ENCODE data around the gene GRIK1.

GRIK1 gene

DNA sequence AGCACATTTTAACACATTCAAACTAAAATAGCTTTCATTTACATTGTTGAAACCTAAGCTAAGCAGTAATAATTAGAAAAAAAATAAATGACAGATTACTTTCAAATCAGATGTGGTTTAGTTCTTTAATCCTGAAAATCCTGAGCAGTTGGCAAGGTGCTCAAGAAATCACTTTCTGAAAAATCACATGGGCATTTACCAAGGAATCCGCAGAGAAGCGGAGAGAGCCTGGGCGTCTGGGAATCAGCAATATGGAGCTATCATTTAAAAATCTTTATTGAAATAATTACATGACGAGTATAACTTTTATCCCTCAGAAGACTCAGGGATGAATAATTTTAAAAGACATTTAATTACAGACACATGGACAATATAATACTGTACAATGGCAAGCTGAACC is 30.2 kb downstream of the GRIK1 start:
- H2BK120ac ChIP-seq (ENCODE audit: low read depth, low read length): no peak overlapping the region
- no peak overlapping the region for H3K18ac ChIP-seq (ENCODE audit: low read depth in 1 of 2, low read length in 2 of 2)
- H3K14ac ChIP-seq (ENCODE audit: low read length in 2 of 2): no peak overlapping the region
- no peak overlapping the region for H2BK5ac ChIP-seq (ENCODE audit: low read depth, low read length, poor library complexity, severe bottlenecking)
- DNase-seq: no peak
- no peaks in the 10 kb centered on the region for H3K79me1 ChIP-seq (replicated peaks; ENCODE audit: low read length, poor library complexity, severe bottlenecking)
- no peak overlapping the region for H2BK15ac ChIP-seq (ENCODE audit: low read depth, poor library complexity, severe bottlenecking)
- H2BK12ac ChIP-seq (ENCODE audit: low read length in 2 of 2): no peak overlapping the region
- no peaks in the 10 kb centered on the region for H3K9me3 ChIP-seq (ENCODE audit: control insufficient read depth, low read length)
- H3K27ac ChIP-seq (ENCODE audit: low read length, poor library complexity, severe bottlenecking): no peak overlapping the region
- no peaks in the 10 kb centered on the region for H3K27me3 ChIP-seq (ENCODE audit: control insufficient read depth in 1 of 2, insufficient read depth in 1 of 2, low read length in 2 of 2)
- H2AK5ac ChIP-seq (ENCODE audit: low read length, severe bottlenecking): no peak overlapping the region
- no peak overlapping the region for H4K8ac ChIP-seq (ENCODE audit: low read length)
- H4K91ac ChIP-seq (ENCODE audit: low read length): no peak overlapping the region
- no peak overlapping the region for H3K4me3 ChIP-seq (ENCODE audit: insufficient read depth in 1 of 2, low read depth in 1 of 2, low read length in 2 of 2)
- no peaks in the 10 kb centered on the region for H3K36me3 ChIP-seq (ENCODE audit: control insufficient read depth in 1 of 2, insufficient read depth in 2 of 2, low read depth in 1 of 2, low read length in 2 of 2)
- no peak overlapping the region for H3K4ac ChIP-seq (ENCODE audit: low read depth in 1 of 2, low read length in 2 of 2)
- WGBS: no CpG with 5 or more reads among the region's 4 CpGs
- H3K4me1 ChIP-seq (ENCODE audit: control insufficient read depth, insufficient read depth, low read depth, low read length): no peaks in the 10 kb centered on the region
- H3K23ac ChIP-seq (ENCODE audit: low read length in 2 of 2): no peak overlapping the region
- no peak overlapping the region for H2AFZ ChIP-seq (ENCODE audit: low read depth, low read length)
- no peak overlapping the region for H3K9ac ChIP-seq (ENCODE audit: low read length)
- H3K4me2 ChIP-seq (ENCODE audit: low read length, poor library complexity, severe bottlenecking): no peak overlapping the region

- no peaks in the 10 kb centered on the region for H3K79me1 ChIP-seq (replicated peaks; ENCODE audit: low read length, poor library complexity, severe bottlenecking)
- H3K36me3 ChIP-seq (ENCODE audit: control insufficient read depth in 1 of 2, insufficient read depth in 2 of 2, low read depth in 1 of 2, low read length in 2 of 2): no peaks in the 10 kb centered on the region
- H3K9ac ChIP-seq (ENCODE audit: low read length): no peak overlapping the region
- H2AK5ac ChIP-seq (ENCODE audit: low read length, severe bottlenecking): no peak overlapping the region
- H4K8ac ChIP-seq (ENCODE audit: low read length): no peak overlapping the region
- H2BK5ac ChIP-seq (ENCODE audit: low read depth, low read length, poor library complexity, severe bottlenecking): no peak overlapping the region
- no peak overlapping the region for H4K91ac ChIP-seq (ENCODE audit: low read length)
- no peak overlapping the region for H3K4me3 ChIP-seq (ENCODE audit: insufficient read depth in 1 of 2, low read depth in 1 of 2, low read length in 2 of 2)
- no peak overlapping the region for H2BK12ac ChIP-seq (ENCODE audit: low read length in 2 of 2)
- no peak overlapping the region for H2BK120ac ChIP-seq (ENCODE audit: low read depth, low read length)
- H2BK15ac ChIP-seq (ENCODE audit: low read depth, poor library complexity, severe bottlenecking): no peak overlapping the region
- H3K4ac ChIP-seq (ENCODE audit: low read depth in 1 of 2, low read length in 2 of 2): no peak overlapping the region
- no peak overlapping the region for H3K18ac ChIP-seq (ENCODE audit: low read depth in 1 of 2, low read length in 2 of 2)
- no peaks in the 10 kb centered on the region for H3K27me3 ChIP-seq (ENCODE audit: control insufficient read depth in 1 of 2, insufficient read depth in 1 of 2, low read length in 2 of 2)
- H3K4me1 ChIP-seq (ENCODE audit: control insufficient read depth, insufficient read depth, low read depth, low read length): no peaks in the 10 kb centered on the region
- no peak overlapping the region for H3K14ac ChIP-seq (ENCODE audit: low read length in 2 of 2)
- no peak overlapping the region for H3K23ac ChIP-seq (ENCODE audit: low read length in 2 of 2)
- no peak overlapping the region for H3K4me2 ChIP-seq (ENCODE audit: low read length, poor library complexity, severe bottlenecking)
- no peaks in the 10 kb centered on the region for H3K9me3 ChIP-seq (ENCODE audit: control insufficient read depth, low read length)
- H2AFZ ChIP-seq (ENCODE audit: low read depth, low read length): no peak overlapping the region
- 66% methylated on average over 11 of the region's 11 CpGs for WGBS
- H3K27ac ChIP-seq (ENCODE audit: low read length, poor library complexity, severe bottlenecking): no peak overlapping the region
- DNase-seq: no peak
Measured at GRCh38 chr21:29904359-29905282, 35.2 kb downstream of the GRIK1 start.

GRCh38 chr21:29896884-29897283 is 42.9 kb downstream of the GRIK1 start:
- Histone ChIP-seq H3K27me3 (ENCODE audit: control insufficient read depth in 1 of 2, insufficient read depth in 1 of 2, low read length in 2 of 2) (no peaks in the 10 kb centered on the region), H3K4me1 (ENCODE audit: control insufficient read depth, insufficient read depth, low read depth, low read length) (no peaks in the 10 kb centered on the region), H3K79me1 (replicated peaks; ENCODE audit: low read length, poor library complexity, severe bottlenecking) (no peaks in the 10 kb centered on the region), H3K4ac (ENCODE audit: low read depth in 1 of 2, low read length in 2 of 2) (no peak overlapping the region), H4K8ac (ENCODE audit: low read length) (no peak overlapping the region), H3K4me3 (ENCODE audit: insufficient read depth in 1 of 2, low read depth in 1 of 2, low read length in 2 of 2) (no peak overlapping the region), H3K36me3 (ENCODE audit: control insufficient read depth in 1 of 2, insufficient read depth in 2 of 2, low read depth in 1 of 2, low read length in 2 of 2) (no peaks in the 10 kb centered on the region), H3K27ac (ENCODE audit: low read length, poor library complexity, severe bottlenecking) (no peak overlapping the region), H2BK12ac (ENCODE audit: low read length in 2 of 2) (no peak overlapping the region), H3K4me2 (ENCODE audit: low read length, poor library complexity, severe bottlenecking) (no peak overlapping the region), H2AK5ac (ENCODE audit: low read length, severe bottlenecking) (no peak overlapping the region), H4K91ac (ENCODE audit: low read length) (no peak overlapping the region), H3K9ac (ENCODE audit: low read length) (no peak overlapping the region), H2BK15ac (ENCODE audit: low read depth, poor library complexity, severe bottlenecking) (no peak overlapping the region), H2AFZ (ENCODE audit: low read depth, low read length) (no peak overlapping the region), H2BK120ac (ENCODE audit: low read depth, low read length) (no peak overlapping the region), H3K23ac (ENCODE audit: low read length in 2 of 2) (no peak overlapping the region), H3K9me3 (ENCODE audit: control insufficient read depth, low read length) (no peaks in the 10 kb centered on the region), H2BK5ac (ENCODE audit: low read depth, low read length, poor library complexity, severe bottlenecking) (no peak overlapping the region), H3K18ac (ENCODE audit: low read depth in 1 of 2, low read length in 2 of 2) (no peak overlapping the region), H3K14ac (ENCODE audit: low read length in 2 of 2) (no peak overlapping the region)
- DNase-seq: no peak
- whole genome bisulfite sequencing: 63% methylated on average over 2 of the region's 3 CpGs

DNA sequence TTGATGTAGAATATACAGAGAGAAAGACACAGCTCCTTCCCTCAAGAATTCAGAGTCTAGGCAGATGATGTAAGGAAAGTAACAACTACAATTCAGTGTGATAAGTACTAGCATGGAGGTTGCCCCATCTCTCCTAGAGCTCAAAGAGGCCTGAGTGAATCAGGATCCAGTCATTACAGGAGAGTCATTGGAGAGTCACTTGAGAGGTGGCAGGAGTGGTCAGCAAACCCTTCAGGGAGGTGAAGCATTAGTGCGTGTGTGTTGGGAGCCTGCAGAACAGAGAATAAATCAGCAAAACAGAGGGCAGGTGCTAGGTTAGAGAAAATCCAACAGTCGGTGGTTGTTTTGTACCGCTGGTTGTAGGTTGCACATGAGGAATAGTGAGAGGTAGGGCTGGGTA is 46.1 kb downstream of the GRIK1 start:
- no peaks in the 10 kb centered on the region for H3K79me1 ChIP-seq (replicated peaks; ENCODE audit: low read length, poor library complexity, severe bottlenecking)

More for the DNA sequence above, 46.1 kb downstream of the GRIK1 start:
- H3K4ac ChIP-seq (ENCODE audit: low read depth in 1 of 2, low read length in 2 of 2): no peak overlapping the region
- no peak overlapping the region for H4K8ac ChIP-seq (ENCODE audit: low read length)
- no peak overlapping the region for H3K18ac ChIP-seq (ENCODE audit: low read depth in 1 of 2, low read length in 2 of 2)
- H2BK12ac ChIP-seq (ENCODE audit: low read length in 2 of 2): no peak overlapping the region
- no peaks in the 10 kb centered on the region for H3K36me3 ChIP-seq (ENCODE audit: control insufficient read depth in 1 of 2, insufficient read depth in 2 of 2, low read depth in 1 of 2, low read length in 2 of 2)
- no peak overlapping the region for H3K14ac ChIP-seq (ENCODE audit: low read length in 2 of 2)
- no peak overlapping the region for H3K27ac ChIP-seq (ENCODE audit: low read length, poor library complexity, severe bottlenecking)
- H3K4me2 ChIP-seq (ENCODE audit: low read length, poor library complexity, severe bottlenecking): no peak overlapping the region
- H2BK120ac ChIP-seq (ENCODE audit: low read depth, low read length): no peak overlapping the region
- H3K4me1 ChIP-seq (ENCODE audit: control insufficient read depth, insufficient read depth, low read depth, low read length): no peaks in the 10 kb centered on the region
- H3K9ac ChIP-seq (ENCODE audit: low read length): no peak overlapping the region
- H3K4me3 ChIP-seq (ENCODE audit: insufficient read depth in 1 of 2, low read depth in 1 of 2, low read length in 2 of 2): no peak overlapping the region
- no peak overlapping the region for H2BK15ac ChIP-seq (ENCODE audit: low read depth, poor library complexity, severe bottlenecking)
- DNase-seq: no peak
- H3K27me3 ChIP-seq (ENCODE audit: control insufficient read depth in 1 of 2, insufficient read depth in 1 of 2, low read length in 2 of 2): no peaks in the 10 kb centered on the region
- no peak overlapping the region for H2AFZ ChIP-seq (ENCODE audit: low read depth, low read length)
- H3K9me3 ChIP-seq (ENCODE audit: control insufficient read depth, low read length): no peaks in the 10 kb centered on the region
- H2BK5ac ChIP-seq (ENCODE audit: low read depth, low read length, poor library complexity, severe bottlenecking): no peak overlapping the region
- WGBS: 91% methylated on average over 3 of the region's 3 CpGs
- H4K91ac ChIP-seq (ENCODE audit: low read length): no peak overlapping the region
- H3K23ac ChIP-seq (ENCODE audit: low read length in 2 of 2): no peak overlapping the region
- no peak overlapping the region for H2AK5ac ChIP-seq (ENCODE audit: low read length, severe bottlenecking)

Data from mesenchymal stem cell (in vitro differentiated cells and primary cell).